ENCODE data around the gene HMCN2. TPM values are rescaled to one million over a fixed set of nuclear protein-coding genes. Genes with fewer than 3 reads are reported as not detected.
A peak's percentile ranks its signal among the peaks of the same experiment; 100 is the strongest.

The HMCN2 gene
- total and polyA plus RNA-seq, 8 donors = 1.1 to 21.1 (median 5.0) TPM

DNA sequence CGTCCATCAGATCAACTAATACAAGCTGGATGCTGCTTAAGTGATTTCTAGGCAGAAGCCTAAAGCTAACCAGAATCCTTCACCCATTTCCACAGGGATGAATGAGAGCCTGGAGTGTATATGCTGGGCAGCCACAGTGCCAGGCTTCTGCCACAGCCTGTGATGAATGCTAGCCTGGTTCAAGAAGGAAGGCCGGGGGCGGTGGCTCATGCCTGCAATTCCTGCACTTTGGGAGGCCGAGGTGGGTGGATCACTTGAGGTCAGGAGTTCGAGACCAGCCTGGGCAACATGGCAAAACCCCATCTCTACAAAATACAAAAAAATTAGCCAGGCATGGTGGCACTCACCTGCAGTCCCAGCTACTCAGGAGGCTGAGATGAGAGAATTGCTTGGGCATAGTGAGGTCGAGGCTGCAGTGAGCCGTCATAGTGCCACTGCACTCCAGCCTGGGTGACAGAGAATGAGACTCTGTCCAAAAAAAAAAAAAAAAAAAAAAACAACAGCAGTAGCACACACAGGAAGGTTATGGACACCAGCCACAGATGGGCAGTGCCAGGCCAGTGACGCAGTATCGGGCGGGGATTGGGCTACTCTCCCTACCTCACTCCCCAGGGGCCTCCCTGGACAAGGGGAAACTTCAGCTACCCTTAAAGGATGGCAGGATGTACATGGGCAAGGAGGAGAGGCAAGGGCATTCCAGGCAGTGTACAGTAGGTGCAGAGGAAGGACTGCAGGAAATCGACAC lies 23.1 kb upstream of the HMCN2 start:
- no peak overlapping the region for H3K4me3 ChIP-seq
- 74 to 81% (median 78%) methylated on average over 10 to 11 of the region's 11 CpGs for WGBS, 5 donors
- TF ChIP-seq CTCF (IDR thresholded peaks at IDR 0.05) (no peak), POLR2AphosphoS5 (IDR thresholded peaks at IDR 0.05) (no peak), POLR2A (IDR thresholded peaks at IDR 0.05) (no peak), EP300 (IDR thresholded peaks at IDR 0.05) (no peak)
- no peaks in the 10 kb centered on the region for H3K36me3 ChIP-seq
- no peak overlapping the region for H3K27ac ChIP-seq
- DNase-seq = no peak
- intact Hi-C loops (cut with DNase I; ENCODE audit: low total_unique reads) = no loop called here
- H3K27me3 ChIP-seq = peaks cover 0 to 5% (median 0%) of the 10 kb centered on the region in 3 donors
- peaks cover 7 to 23% (median 9%) of the 10 kb centered on the region in 4 donors for H3K4me1 ChIP-seq
- H3K9me3 ChIP-seq = no peaks in the 10 kb centered on the region

GRCh38 chr9:130243015-130243881 lies 22.3 kb upstream of the HMCN2 start:
- Histone ChIP-seq H3K4me1 (peaks cover 7 to 23% (median 9%) of the 10 kb centered on the region in 4 donors), H3K4me3 (peak overlapping the region in 1 of 4 donors; percentile 15), H3K36me3 (no peaks in the 10 kb centered on the region), H3K27ac (no peak overlapping the region), H3K9me3 (no peaks in the 10 kb centered on the region), H3K27me3 (peaks cover 0 to 5% (median 0%) of the 10 kb centered on the region in 3 donors)
- intact Hi-C loops (cut with DNase I; ENCODE audit: low total_unique reads) = no loop called here
- peak; percentile 82 to 85 for DNase-seq
- WGBS, 5 donors = 22 to 32% (median 25%) methylated on average over 30 to 35 of the region's 35 CpGs
- peak in 6 of 7 experiments; percentile 19 to 97 (median 88) for TF ChIP-seq CTCF (IDR thresholded peaks at IDR 0.05)
- no peak for TF ChIP-seq EP300 (IDR thresholded peaks at IDR 0.05)

DNA sequence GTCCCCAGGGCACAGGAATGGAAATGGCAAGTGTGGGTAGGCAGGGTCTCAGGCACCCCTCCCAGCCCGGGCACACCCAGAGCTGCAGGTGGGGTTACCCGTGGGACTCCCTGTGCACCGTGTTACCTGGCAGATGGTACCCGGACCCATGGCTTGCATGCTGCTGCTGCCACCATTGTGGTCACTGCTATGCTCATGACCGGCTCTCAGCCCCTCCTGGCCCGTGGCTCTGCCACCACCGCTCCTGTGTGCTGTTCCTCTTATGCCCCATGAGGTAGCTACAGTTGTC lies 21.7 kb upstream of the HMCN2 start:
- DNase-seq = no peak
- peaks cover 0 to 5% (median 0%) of the 10 kb centered on the region in 3 donors for H3K27me3 ChIP-seq
- intact Hi-C loops (cut with DNase I; ENCODE audit: low total_unique reads) = no loop called here
- 85 to 92% (median 90%) methylated on average over 5 to 7 of the region's 7 CpGs for whole genome bisulfite sequencing, 5 donors
- no peaks in the 10 kb centered on the region for H3K36me3 ChIP-seq
- no peaks in the 10 kb centered on the region for H3K9me3 ChIP-seq
- no peak overlapping the region for H3K4me3 ChIP-seq
- TF ChIP-seq EP300 (IDR thresholded peaks at IDR 0.05) (no peak), POLR2A (IDR thresholded peaks at IDR 0.05) (no peak), POLR2AphosphoS5 (IDR thresholded peaks at IDR 0.05) (no peak), CTCF (IDR thresholded peaks at IDR 0.05) (no peak)
- H3K4me1 ChIP-seq = peaks cover 7 to 23% (median 9%) of the 10 kb centered on the region in 4 donors
- H3K27ac ChIP-seq = no peak overlapping the region

GRCh38 chr9:130244548-130245165 lies 20.9 kb upstream of the HMCN2 start:
- intact Hi-C loops (cut with DNase I; ENCODE audit: low total_unique reads) = no loop called here
- 80 to 83% (median 82%) methylated on average over 10 to 13 of the region's 13 CpGs for WGBS, 5 donors
- DNase-seq = no peak
- Histone ChIP-seq H3K27me3 (peaks cover 0 to 5% (median 0%) of the 10 kb centered on the region in 3 donors), H3K4me3 (no peak overlapping the region), H3K36me3 (no peaks in the 10 kb centered on the region), H3K27ac (no peak overlapping the region), H3K9me3 (no peaks in the 10 kb centered on the region), H3K4me1 (peaks cover 7 to 19% (median 9%) of the 10 kb centered on the region in 4 donors)
- TF ChIP-seq CTCF (IDR thresholded peaks at IDR 0.05) = no peak
- TF ChIP-seq POLR2A (IDR thresholded peaks at IDR 0.05) = no peak
- no peak for TF ChIP-seq POLR2AphosphoS5 (IDR thresholded peaks at IDR 0.05)
- no peak for TF ChIP-seq EP300 (IDR thresholded peaks at IDR 0.05)

All from stomach (tissue), 9 donors.